Testis (tissue), 3 donors: Measurements from ENCODE around the gene PITPNC1. TPM values are rescaled to one million over a fixed set of nuclear protein-coding genes. Genes with fewer than 3 reads are reported as not detected.

Source experiments
- DNase-seq: peaks from one replicate; pipeline ENCODE4 v3.0.0-alpha.2; 2019
- H3K27ac ChIP-seq, 2 donors: fragments of 200-600 bp; sonication (generic); one replicate each; pipeline ENCODE4 v1.5.1; 2019
- H3K27me3 ChIP-seq: fragments of 200-600 bp; sonication (generic); one replicate; pipeline ENCODE4 v1.5.1; 2019
- H3K36me3 ChIP-seq: fragments of 200-600 bp; sonication (generic); one replicate; pipeline ENCODE4 v1.5.1; 2017; ENCODE audit warnings: low read depth; ENCODE audit errors: missing control alignments
- H3K4me1 ChIP-seq: fragments of 200-600 bp; sonication (generic); one replicate; pipeline ENCODE4 v1.5.1; 2019
- H3K4me3 ChIP-seq, 2 donors: fragments of 200-600 bp; sonication (generic); one replicate each; pipeline ENCODE4 v1.5.1; 2017 to 2019
- H3K9me3 ChIP-seq: fragments of 200-600 bp; sonication (generic); one replicate; pipeline ENCODE4 v1.5.1; 2017
- POLR2A ChIP-seq: fragments of 450-650 bp; IDR thresholded peaks from one replicate; pipeline ENCODE4 v1.6.1; 2017; ENCODE audit warnings: antibody characterized with exemption, mild to moderate bottlenecking, moderate library complexity
- WGBS, 2 donors: methylation state at CpG; one replicate each; pipeline ENCODE4 v1.1.5; 2018; 5-methylcytosine and 5-hydroxymethylcytosine counted together
- intact Hi-C: fragments of 100-400 bp; cut with DNase I; formaldehyde crosslinking; loops from one replicate; pipeline ENCODE4 v1.15.1; 2023; ENCODE audit warnings: low total_unique reads
- polyA plus RNA-seq: library from polyadenylated mRNA; stranded (reverse); fragments of 350-450 nt; fragmentation: Illumina TruSeq; extraction: RNeasy Lipid Tissue Mini Kit (QIAGEN cat#74804); gene quantifications from one replicate; pipeline ENCODE4 v1.2.3, GENCODE V29; 2014; ENCODE audit warnings: low read depth, low replicate concordance; ENCODE audit not compliant: insufficient read depth
- total RNA-seq, 2 donors: library from RNA; depleted of rRNA; stranded (reverse); fragments of >200 nt; gene quantifications; one replicate each; pipeline ENCODE4 v1.2.3, GENCODE V29; 2016
- TF ChIP-seq, protein P1 (sequence below), 3 experiments: fragments of 450-650 bp in 2 of 3; fragments of 200-600 bp in 1 of 3; sonication (generic) in 1 of 3; IDR thresholded peaks; one replicate each; pipeline ENCODE4 v1.5.1; 2016 to 2019; ENCODE audit warnings: antibody characterized with exemption in 3 of 3, mild to moderate bottlenecking in 2 of 3, moderate library complexity in 1 of 3

The PITPNC1 gene
- total and polyA plus RNA-seq, 3 donors from 2014 or later = 8.3 to 12.8 (median 12.2) TPM

DNA sequence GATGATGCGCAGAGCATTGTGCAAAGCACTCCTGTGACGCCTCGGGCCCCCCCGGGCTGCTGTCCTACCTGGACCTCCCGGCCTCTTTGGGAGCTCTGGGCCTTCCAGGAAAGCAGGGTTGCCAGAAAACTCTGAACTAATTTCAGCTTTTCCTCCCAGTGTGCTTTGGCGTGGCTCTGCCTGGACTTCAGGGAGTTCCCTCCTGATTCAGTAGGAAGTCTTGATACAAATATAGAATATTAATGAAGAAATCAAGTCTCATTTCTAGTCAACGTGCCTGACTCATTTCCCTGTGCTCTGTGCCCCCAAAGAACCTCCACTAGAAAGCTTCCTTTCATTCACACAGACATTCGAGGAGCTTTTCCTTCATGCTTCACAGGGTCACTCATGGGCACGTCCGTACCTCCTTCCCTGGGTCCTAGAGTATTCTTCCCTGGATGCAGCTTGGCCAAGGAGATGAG lies 256.7 kb downstream of the PITPNC1 start:
- no peaks in the 10 kb centered on the region for H3K36me3 ChIP-seq
- no peak for TF ChIP-seq POLR2A
- TF ChIP-seq, protein P1, sequence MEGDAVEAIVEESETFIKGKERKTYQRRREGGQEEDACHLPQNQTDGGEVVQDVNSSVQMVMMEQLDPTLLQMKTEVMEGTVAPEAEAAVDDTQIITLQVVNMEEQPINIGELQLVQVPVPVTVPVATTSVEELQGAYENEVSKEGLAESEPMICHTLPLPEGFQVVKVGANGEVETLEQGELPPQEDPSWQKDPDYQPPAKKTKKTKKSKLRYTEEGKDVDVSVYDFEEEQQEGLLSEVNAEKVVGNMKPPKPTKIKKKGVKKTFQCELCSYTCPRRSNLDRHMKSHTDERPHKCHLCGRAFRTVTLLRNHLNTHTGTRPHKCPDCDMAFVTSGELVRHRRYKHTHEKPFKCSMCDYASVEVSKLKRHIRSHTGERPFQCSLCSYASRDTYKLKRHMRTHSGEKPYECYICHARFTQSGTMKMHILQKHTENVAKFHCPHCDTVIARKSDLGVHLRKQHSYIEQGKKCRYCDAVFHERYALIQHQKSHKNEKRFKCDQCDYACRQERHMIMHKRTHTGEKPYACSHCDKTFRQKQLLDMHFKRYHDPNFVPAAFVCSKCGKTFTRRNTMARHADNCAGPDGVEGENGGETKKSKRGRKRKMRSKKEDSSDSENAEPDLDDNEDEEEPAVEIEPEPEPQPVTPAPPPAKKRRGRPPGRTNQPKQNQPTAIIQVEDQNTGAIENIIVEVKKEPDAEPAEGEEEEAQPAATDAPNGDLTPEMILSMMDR (IDR thresholded peaks at IDR 0.05) = no peak
- peak; percentile 45 for DNase-seq
- intact Hi-C loops = no loop called here
- H3K4me3 ChIP-seq = no peak overlapping the region
- WGBS, 2 donors = 56 to 71% methylated on average over 10 of the region's 10 CpGs
- no peaks in the 10 kb centered on the region for H3K9me3 ChIP-seq
- peaks cover 8% of the 10 kb centered on the region for H3K4me1 ChIP-seq
- H3K27ac ChIP-seq = no peak overlapping the region
- H3K27me3 ChIP-seq = no peaks in the 10 kb centered on the region

- peaks cover 13% of the 10 kb centered on the region for H3K4me1 ChIP-seq
- no peak for DNase-seq
- no peaks in the 10 kb centered on the region for H3K27me3 ChIP-seq
- TF ChIP-seq, protein P1 (IDR thresholded peaks at IDR 0.05) = no peak
- no peak for TF ChIP-seq POLR2A
- no peak overlapping the region for H3K4me3 ChIP-seq
- no peaks in the 10 kb centered on the region for H3K9me3 ChIP-seq
- intact Hi-C loops = no loop called here
- H3K27ac ChIP-seq = no peak overlapping the region
- WGBS, 2 donors = 89 to 92% methylated on average over 7 of the region's 7 CpGs
- no peaks in the 10 kb centered on the region for H3K36me3 ChIP-seq
Observed at GRCh38 chr17:67635681-67636080, 258.6 kb downstream of the PITPNC1 start.

DNA sequence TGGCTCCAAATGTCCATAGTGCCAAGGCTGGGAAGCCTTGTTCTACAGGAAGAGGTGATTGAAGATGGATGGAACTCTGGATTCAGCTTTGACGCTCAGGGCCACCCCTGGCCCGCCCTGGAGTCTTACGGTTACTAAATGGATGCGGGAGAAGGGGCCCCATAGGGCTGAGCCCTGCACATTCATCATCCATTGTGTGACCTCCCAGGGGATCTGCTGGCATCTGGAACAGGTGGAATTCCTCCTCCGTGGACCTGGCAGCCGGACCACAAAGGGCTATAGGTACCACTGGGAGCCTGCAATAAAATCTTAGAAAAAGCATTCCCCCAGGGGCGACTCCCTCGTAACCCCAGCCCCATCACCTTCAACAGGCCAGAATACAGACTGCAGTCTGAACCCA lies 259.2 kb downstream of the PITPNC1 start:
- H3K4me3 ChIP-seq = no peak overlapping the region
- H3K36me3 ChIP-seq = no peaks in the 10 kb centered on the region
- H3K9me3 ChIP-seq = no peaks in the 10 kb centered on the region
- no peak for DNase-seq
- intact Hi-C loops = no loop called here
- WGBS, 2 donors = 90 to 96% methylated on average over 8 of the region's 8 CpGs
- no peaks in the 10 kb centered on the region for H3K27me3 ChIP-seq
- H3K4me1 ChIP-seq = peaks cover 13% of the 10 kb centered on the region
- H3K27ac ChIP-seq = no peak overlapping the region
- TF ChIP-seq, protein P1 (IDR thresholded peaks at IDR 0.05) = no peak
- TF ChIP-seq POLR2A = no peak

GRCh38 chr17:67636834-67637520 lies 259.9 kb downstream of the PITPNC1 start:
- H3K27me3 ChIP-seq = no peaks in the 10 kb centered on the region
- TF ChIP-seq POLR2A = no peak
- TF ChIP-seq, protein P1 (IDR thresholded peaks at IDR 0.05) = no peak
- intact Hi-C loops = no loop called here
- H3K9me3 ChIP-seq = no peaks in the 10 kb centered on the region
- no peaks in the 10 kb centered on the region for H3K36me3 ChIP-seq
- H3K27ac ChIP-seq = no peak overlapping the region
- no peak overlapping the region for H3K4me3 ChIP-seq
- 84 to 85% methylated on average over 13 of the region's 13 CpGs for WGBS, 2 donors
- no peak for DNase-seq
- peaks cover 13% of the 10 kb centered on the region for H3K4me1 ChIP-seq
